ENCODE results near the gene SMAP2. TPM values are rescaled to one million over a fixed set of nuclear protein-coding genes. Genes with fewer than 3 reads are reported as not detected.
"Not testable (repeated sequence)": the region's sequence is repeated elsewhere in the genome, so short reads cannot be mapped to it uniquely, and the experiment has no call there.

Gene SMAP2
- total RNA-seq: 10 to 100 TPM; 17.9 to 25.6 TPM
- long read RNA-seq, partial matches to known transcripts: 0 of 4 reads
- long read RNA-seq, other reads (novel, unspliced or antisense): 4 of 4 reads

DNA sequence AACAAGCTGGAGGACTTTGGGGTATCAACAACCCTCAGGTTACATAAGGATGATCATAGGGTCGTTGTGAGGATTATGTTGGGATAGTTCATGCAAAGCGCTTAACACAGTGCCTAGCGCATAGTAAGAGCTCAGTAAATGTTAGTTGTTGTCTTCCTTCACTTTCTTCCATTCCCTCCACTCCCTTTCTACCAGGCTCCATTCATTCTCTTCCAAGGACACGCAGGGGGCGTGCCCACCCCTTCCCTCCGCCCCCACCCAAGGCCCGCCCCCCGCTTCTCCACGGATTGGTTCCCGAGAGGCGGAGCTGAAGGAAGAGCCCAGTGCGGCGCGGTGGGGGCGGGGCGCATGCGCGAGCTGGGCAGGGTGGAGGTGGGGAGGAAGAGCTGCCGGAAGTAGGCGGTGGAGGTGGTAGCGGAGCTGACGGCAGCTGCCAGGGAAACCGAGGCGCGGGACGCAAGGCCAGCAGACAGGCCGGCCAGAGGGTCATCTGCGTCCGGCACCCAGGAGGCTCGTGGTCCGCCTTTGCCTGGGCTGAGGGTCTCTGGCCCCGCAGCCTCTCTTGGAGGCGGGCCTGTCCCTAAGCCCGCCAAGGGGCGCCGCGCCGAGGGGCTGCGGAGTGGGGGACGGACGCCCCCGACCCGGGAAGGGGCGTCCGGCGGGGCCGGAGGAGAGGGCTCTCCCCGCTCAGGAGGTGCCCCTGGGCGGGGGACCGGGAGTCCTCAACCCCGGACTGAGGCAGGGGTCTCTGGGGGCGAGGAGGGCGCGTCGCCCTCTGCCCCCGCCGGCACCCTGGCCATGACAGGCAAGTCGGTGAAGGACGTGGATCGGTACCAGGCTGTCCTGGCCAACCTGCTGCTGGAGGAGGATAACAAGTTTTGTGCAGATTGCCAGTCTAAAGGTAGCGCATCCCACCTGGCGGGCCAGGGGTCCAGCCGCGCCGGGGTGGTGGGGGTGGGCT, at the start of gene SMAP2:
Gene SMAP2, plus strand, starts transcription at position 405 of the 961 bp plus-strand sequence. Its CDS starts 394 bp downstream, at position 799.
- ATAC-seq (peak; percentile 99), DNase-seq (peak; percentile 96)
- intact Hi-C loops (cut with DNase I): no loop called here

GRCh38 chr1:40331403-40331802, 42.1 kb upstream of the SMAP2 start:
- intact Hi-C loops (cut with DNase I); ATAC-seq; DNase-seq: not testable (repeated sequence)

GRCh38 chr1:40332695-40333094, 40.8 kb upstream of the SMAP2 start:
- DNase-seq (no peak), ATAC-seq (no peak)
- intact Hi-C loops (cut with DNase I): no loop called here

GRCh38 chr1:40337443-40337842, 36.1 kb upstream of the SMAP2 start:
- DNase-seq: no peak
- ATAC-seq: no peak
- intact Hi-C loops (cut with DNase I): no loop called here

GRCh38 chr1:40338745-40339419, 34.6 kb upstream of the SMAP2 start:
- DNase-seq (peak; percentile 73), ATAC-seq (peak; percentile 86 to 89)
- intact Hi-C loops (cut with DNase I): loop anchor here in 1 of 2 donors (2.0 kb wide), 1 partner anchor 186 kb away; no protein-coding TSS in a partner anchor

GRCh38 chr1:40339420-40340323, 33.9 kb upstream of the SMAP2 start:
- ATAC-seq: peak in 1 of 2 donors; percentile 35
- intact Hi-C loops (cut with DNase I): loop anchor here (2.0 to 5.0 kb wide), 2 partner anchors 187 to 197 kb away; no protein-coding TSS in a partner anchor
- no peak for DNase-seq

GRCh38 chr1:40341491-40342380, 31.8 kb upstream of the SMAP2 start:
- no peak for ATAC-seq
- DNase-seq: no peak
- intact Hi-C loops (cut with DNase I): loop anchor here in 1 of 2 donors (5.0 kb wide), 1 partner anchor 199 kb away; no protein-coding TSS in a partner anchor

- DNase-seq, ATAC-seq: not testable (repeated sequence)
- intact Hi-C loops (cut with DNase I): loop anchor here in 1 of 2 donors (5.0 kb wide), 1 partner anchor 200 kb away; no protein-coding TSS in a partner anchor
These were observed 31.2 kb upstream of the SMAP2 start for GRCh38 chr1:40342381-40342717.

DNA sequence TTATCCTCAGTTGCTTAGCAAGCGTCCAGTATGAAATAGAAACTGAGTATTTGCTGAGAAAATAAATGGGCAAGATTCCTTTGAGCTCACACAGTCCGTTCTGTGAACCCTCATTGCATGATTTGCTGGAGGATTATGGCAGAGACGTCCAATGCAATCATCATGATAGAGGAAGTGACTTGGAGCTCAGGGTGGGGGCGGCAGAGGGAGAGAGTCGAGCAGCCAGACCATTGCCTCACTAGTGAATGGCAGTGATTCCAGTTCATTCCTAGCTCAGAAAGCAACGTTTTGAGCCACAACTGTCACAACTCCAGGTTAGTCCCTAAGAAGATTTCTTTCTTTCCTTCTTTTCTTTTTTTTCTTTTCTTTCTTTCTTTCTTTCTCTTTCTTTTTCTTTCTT, 28.9 kb upstream of the SMAP2 start:
- ATAC-seq (peak; percentile 74 to 79), DNase-seq (peak; percentile 58)
- intact Hi-C loops (cut with DNase I): loop anchor here in 1 of 2 donors (5.0 kb wide), 1 partner anchor 202 kb away; no protein-coding TSS in a partner anchor

- no peak for DNase-seq
- intact Hi-C loops (cut with DNase I): no loop called here
- no peak for ATAC-seq
These were observed 23.1 kb upstream of the SMAP2 start for GRCh38 chr1:40350391-40350790.

- intact Hi-C loops (cut with DNase I): no loop called here
- DNase-seq (no peak), ATAC-seq (no peak)
These were observed 22.4 kb upstream of the SMAP2 start for GRCh38 chr1:40351124-40351523.

DNA sequence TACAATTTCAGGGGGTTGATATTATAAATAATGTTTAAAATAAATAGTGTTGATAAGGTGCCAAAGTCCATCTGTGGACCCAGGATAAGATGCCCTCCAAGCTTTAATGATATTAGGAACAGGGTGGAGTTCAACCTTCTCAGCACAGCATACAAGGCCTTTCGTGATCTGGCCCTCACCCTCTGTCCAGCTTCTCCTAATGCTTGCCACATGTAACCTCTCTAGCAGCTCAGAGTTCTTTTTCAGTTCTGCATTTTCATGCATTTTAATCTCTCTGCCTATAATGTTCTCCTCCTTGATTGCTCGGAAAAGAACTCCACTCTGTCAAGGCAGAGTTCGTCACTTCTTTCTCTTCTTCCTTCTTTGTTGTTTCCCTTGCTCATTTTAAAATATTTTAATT, 21.4 kb upstream of the SMAP2 start:
- intact Hi-C loops (cut with DNase I): no loop called here
- DNase-seq (no peak), ATAC-seq (peak in 1 of 2 donors; percentile 56)

GRCh38 chr1:40353082-40353481, 20.4 kb upstream of the SMAP2 start:
- intact Hi-C loops (cut with DNase I): no loop called here
- ATAC-seq (no peak), DNase-seq (no peak)

DNA sequence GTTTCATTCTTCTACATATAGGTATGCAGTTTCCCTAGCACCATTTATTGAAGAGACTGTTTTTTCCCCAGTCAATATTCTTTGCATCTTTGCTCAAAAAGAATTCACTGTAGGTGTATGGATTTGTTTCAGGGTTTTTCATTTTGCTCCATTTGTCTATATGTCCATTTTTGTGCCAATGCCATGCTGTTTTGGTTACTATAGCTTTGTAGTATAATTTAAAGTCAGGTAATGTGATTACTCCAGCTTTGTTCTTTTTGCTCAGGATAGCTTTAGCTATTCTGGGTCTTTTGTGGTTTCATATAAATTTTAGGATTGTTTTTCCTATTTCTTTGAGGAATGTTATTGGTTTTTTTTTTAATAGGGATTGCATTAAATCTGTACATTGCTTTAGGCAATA, 15.9 kb upstream of the SMAP2 start:
- DNase-seq (no peak), ATAC-seq (no peak)
- intact Hi-C loops (cut with DNase I): no loop called here

GRCh38 chr1:40360631-40361030, 12.9 kb upstream of the SMAP2 start:
- ATAC-seq (no peak), DNase-seq (no peak)
- intact Hi-C loops (cut with DNase I): no loop called here

DNA sequence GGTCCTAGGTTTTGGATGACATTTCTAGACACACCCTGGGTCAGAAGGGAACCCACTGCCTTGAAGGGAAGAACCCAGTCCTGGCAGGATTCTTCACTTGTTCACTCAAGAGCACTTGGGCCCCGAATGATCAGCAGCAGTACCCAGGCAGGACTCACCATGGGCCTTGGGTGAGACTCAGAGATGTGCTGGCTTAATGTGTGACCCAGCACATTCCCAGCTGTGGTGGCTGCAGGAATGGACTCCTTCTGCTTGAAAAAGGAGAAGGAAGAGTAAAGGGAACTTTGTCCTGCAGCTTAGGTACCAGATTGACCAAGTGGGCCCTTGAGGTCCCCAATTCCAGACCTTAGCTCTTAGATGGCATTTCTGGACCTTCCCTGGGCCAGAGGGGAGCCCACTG, 12.3 kb upstream of the SMAP2 start:
- DNase-seq (no peak), ATAC-seq (no peak)
- intact Hi-C loops (cut with DNase I): no loop called here

GRCh38 chr1:40361637-40362036, 11.9 kb upstream of the SMAP2 start:
- ATAC-seq: no peak
- no peak for DNase-seq
- intact Hi-C loops (cut with DNase I): no loop called here

DNA sequence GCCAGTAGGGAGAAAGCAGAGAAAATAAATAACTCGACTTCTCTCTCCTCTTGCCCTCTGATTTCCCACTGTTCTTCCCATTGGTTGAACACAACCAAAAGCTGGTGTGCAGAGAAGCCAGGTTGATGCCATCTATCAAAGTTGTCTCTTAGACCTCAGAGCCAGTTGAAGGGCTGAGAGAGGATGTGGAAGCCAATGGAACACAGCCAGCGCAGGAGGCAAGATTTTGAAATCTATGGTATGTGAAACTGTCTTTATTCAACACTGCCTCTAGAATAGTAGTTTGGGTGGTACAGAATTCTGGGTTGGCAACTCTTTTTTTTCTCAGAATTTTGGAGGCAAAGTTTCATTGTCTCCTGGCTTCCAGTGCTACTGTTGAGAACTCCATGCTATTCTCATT, 11.3 kb upstream of the SMAP2 start:
- ATAC-seq (no peak), DNase-seq (no peak)
- intact Hi-C loops (cut with DNase I): no loop called here
